NK-92 treated with Interleukin-12 subunit alpha and Interleukin-12 subunit beta, amount 100 ng/mL, for 24 hours (cell line): ENCODE results near the gene YBX1.
"Not testable (repeated sequence)": the region's sequence is repeated elsewhere in the genome, so short reads cannot be mapped to it uniquely, and the experiment has no call there.

Source experiments
- DNase-seq: peaks from one replicate; lab custom pipeline; 2025; lab: John Stamatoyannopoulos, UW

Gene YBX1

GRCh38 chr1:42750041-42750440, 67.8 kb downstream of the YBX1 start:
- DNase-seq, result no peak

- not testable (repeated sequence) for DNase-seq
These were observed 69.4 kb downstream of the YBX1 start for GRCh38 chr1:42751511-42752070.

GRCh38 chr1:42752284-42752683, 70.1 kb downstream of the YBX1 start:
- no peak for DNase-seq

DNA sequence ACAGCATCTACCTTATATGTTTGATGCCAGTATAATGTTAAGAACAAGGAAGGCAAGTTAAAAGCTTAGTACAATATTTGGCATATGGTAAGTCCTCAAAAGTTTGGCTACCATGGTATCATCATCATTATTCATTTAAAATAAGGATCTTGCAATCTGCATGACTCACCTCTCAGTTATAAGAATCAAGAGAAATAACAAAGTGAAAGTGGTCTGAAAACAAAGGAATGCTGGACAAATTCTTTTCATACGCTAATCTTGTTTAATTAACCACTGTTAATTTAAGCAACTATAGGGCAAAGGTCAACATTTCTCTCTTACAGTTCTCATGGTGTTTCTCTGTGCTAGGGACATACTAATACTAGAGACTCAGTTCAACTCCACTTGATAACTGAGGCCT, 70.9 kb downstream of the YBX1 start:
- no peak for DNase-seq
